K562 (cell line): ENCODE measurements around the gene SLC15A3. TPM values are rescaled to one million over a fixed set of nuclear protein-coding genes. Genes with fewer than 3 reads are reported as not detected.

ENCODE experiments used
- ATAC-seq: fragments of 200-7000 bp; cut with Tn5 transposase; 3 replicates; pipeline ENCODE4 v1.9.1; 2020; ENCODE audit warnings: moderate library complexity
- BruUV-seq: library from RNA; stranded (reverse); fragments of 400-500 nt; replicated peaks from 2 replicates; lab custom pipeline; 2021; lab: Mats Ljungman, UMichigan
- CTCF ChIA-PET: fragments of 300-600 bp; formaldehyde crosslinking; extraction: SDS; loops from one replicate; lab custom pipeline; 2021; ENCODE audit warnings: low intra/inter-chr PET ratio; lab: Yijun Ruan, JAX
- POLR2A ChIA-PET: fragments of 300-600, 350-650 bp; sonication (Branson Sonifier 250); formaldehyde crosslinking; extraction: SDS; loops from one replicate; lab custom pipeline; 2021; ENCODE audit warnings: antibody characterized with exemption, inconsistent platforms; lab: Yijun Ruan, JAX
- DNase-seq, 4 experiments: peaks; one replicate each; pipeline versions ENCODE4 v3.0.0 to v3.0.0-alpha.2; 2011 to 2018; ENCODE audit warnings: low spot score in 3 of 4, mixed read lengths in 3 of 4; ENCODE audit errors: extremely low read depth in 1 of 4
- FAIRE-seq: peaks from 2 replicates; lab custom pipeline; 2011; peaks lifted over from hg19 to GRCh38; lab: Jason Lieb, UNC
- H2AFZ ChIP-seq: 2 replicates; pipeline ENCODE4 v1.6.0; 2011; ENCODE audit warnings: low read depth, low read length, control low read depth, inconsistent platforms
- H3K27ac ChIP-seq: fragments of 200-600 bp; 3 replicates; pipeline ENCODE4 v1.8.0; 2011; ENCODE audit warnings: low read depth, mild to moderate bottlenecking, control low read depth, inconsistent platforms, low read length, moderate library complexity, mixed read lengths; ENCODE audit errors: extremely low read depth
- H3K27me3 ChIP-seq, 2 experiments: fragments of 300-600 bp in 1 of 2; 2 replicates in 1 of 2; 3 replicates in 1 of 2; pipeline versions ENCODE4 v1.6.0 to v1.8.0; 2011; ENCODE audit warnings: inconsistent platforms in 2 of 2, low read length in 2 of 2, mild to moderate bottlenecking in 1 of 2, mixed read lengths in 1 of 2, moderate library complexity in 1 of 2; ENCODE audit not compliant: control insufficient read depth in 2 of 2, insufficient read depth in 2 of 2
- H3K36me3 ChIP-seq: fragments of 300-600 bp; 3 replicates; pipeline ENCODE4 v1.8.0; 2011; ENCODE audit warnings: mild to moderate bottlenecking, low read length, inconsistent platforms; ENCODE audit not compliant: control insufficient read depth, insufficient read depth
- H3K4me1 ChIP-seq, 2 experiments: fragments of 200-600 bp in 1 of 2; replicated peaks in 1 of 2; 2 replicates in 1 of 2; 3 replicates in 1 of 2; pipeline versions ENCODE4 v1.5.1 to v1.8.0; 2011; ENCODE audit warnings: inconsistent platforms in 2 of 2, low read length in 2 of 2, mild to moderate bottlenecking in 1 of 2, mixed read lengths in 1 of 2, moderate library complexity in 1 of 2; ENCODE audit not compliant: control insufficient read depth in 2 of 2, insufficient read depth in 2 of 2
- H3K4me2 ChIP-seq: 2 replicates; pipeline ENCODE4 v1.6.1; 2011; ENCODE audit warnings: low read length, control low read depth, inconsistent platforms, mixed read lengths; ENCODE audit not compliant: insufficient read depth
- H3K4me3 ChIP-seq: fragments of 200-600 bp; sonication (generic), shearing (Covaris generic); 2 replicates; pipeline ENCODE4 v1.5.1; 2016; ENCODE audit warnings: control low read depth, inconsistent platforms
- H3K79me2 ChIP-seq: fragments of 200-600 bp; 3 replicates; pipeline ENCODE4 v1.8.0; 2011; ENCODE audit warnings: low read length, inconsistent platforms; ENCODE audit not compliant: control insufficient read depth, insufficient read depth
- H3K9ac ChIP-seq, 2 experiments: 2 replicates each; pipeline versions ENCODE4 v1.6.0 to v1.6.1; 2011; ENCODE audit warnings: low read depth in 2 of 2, low read length in 2 of 2, control low read depth in 1 of 2, inconsistent platforms in 1 of 2, mild to moderate bottlenecking in 1 of 2, mixed read lengths in 1 of 2; ENCODE audit not compliant: insufficient read depth in 1 of 2
- H3K9me1 ChIP-seq: one replicate; pipeline ENCODE4 v1.6.0; 2011; ENCODE audit warnings: inconsistent platforms, mild to moderate bottlenecking, low read length, moderate library complexity; ENCODE audit not compliant: control insufficient read depth, insufficient read depth
- H3K9me3 ChIP-seq: replicated peaks from 2 replicates; pipeline ENCODE4 v1.5.1; 2011; ENCODE audit warnings: low read depth, low read length, inconsistent platforms; ENCODE audit not compliant: control insufficient read depth, insufficient read depth
- H4K20me1 ChIP-seq: replicated peaks from 2 replicates; pipeline ENCODE4 v1.6.1; 2011; ENCODE audit warnings: low read length, inconsistent platforms, mixed read lengths; ENCODE audit not compliant: control insufficient read depth, insufficient read depth
- FOXA1 ChIP-seq: fragments of 450-650 bp; IDR thresholded peaks from 2 replicates; pipeline ENCODE4 v1.6.1; 2016; ENCODE audit warnings: mild to moderate bottlenecking, borderline replicate concordance
- KLF1 ChIP-seq: fragments of 450-650 bp; IDR thresholded peaks from 2 replicates; pipeline ENCODE4 v1.6.1; 2016; ENCODE audit warnings: missing genetic modification characterization, missing compliant biosample characterization
- NR4A1 ChIP-seq, 2 experiments: fragments of 250-450 bp in 1 of 2; fragments of 450-650 bp in 1 of 2; sonication (Bioruptor Pico) in 1 of 2; IDR thresholded peaks; 2 replicates each; pipeline versions ENCODE4 v1.4.0 to v1.6.1; 2016 to 2020; ENCODE audit warnings: mild to moderate bottlenecking in 2 of 2, missing compliant biosample characterization in 1 of 2, missing genetic modification characterization in 1 of 2, moderate library complexity in 1 of 2
- SRSF9 ChIP-seq: fragments of 200-400 bp; formaldehyde crosslinking; IDR thresholded peaks from 2 replicates; pipeline ENCODE4 v1.6.1; 2017; ENCODE audit warnings: low read depth, low read length, borderline replicate concordance
- ZNF644 ChIP-seq: fragments of 200-800 bp; sonication (Bioruptor generic); IDR thresholded peaks from 2 replicates; pipeline ENCODE4 v1.6.1; 2016; ENCODE audit warnings: low read depth, missing genetic modification characterization, missing compliant biosample characterization
- ZNF778 ChIP-seq: fragments of 450-650 bp; formaldehyde crosslinking; IDR thresholded peaks from 2 replicates; pipeline ENCODE4 v1.4.0; 2020; ENCODE audit warnings: mild to moderate bottlenecking, moderate library complexity
- ZSCAN29 ChIP-seq: fragments of 450-650 bp; IDR thresholded peaks from 2 replicates; pipeline ENCODE4 v1.6.1; 2017
- WGBS: fragments of 100-300 bp; shearing (Covaris generic); methylation state at CpG from one replicate; pipeline ENCODE4 v1.1.6; 2016; ENCODE audit warnings: low coverage, mixed read lengths; ENCODE audit not compliant: insufficient coverage; ENCODE audit errors: missing lambda C conversion rate; 5-methylcytosine and 5-hydroxymethylcytosine counted together
- in situ Hi-C: fragments of 300-500 bp; cut with MboI; formaldehyde crosslinking; loops from 4 replicates; pipeline ENCODE4 v1.15.0; 2018; ENCODE audit warnings: inconsistent platforms, mixed read lengths
- intact Hi-C: fragments of 100-400 bp; cut with micrococcal nuclease; formaldehyde crosslinking; loops from 2 replicates; pipeline ENCODE4 v1.14.2; 2022
- polyA plus RNA-seq, 8 experiments: library from polyadenylated mRNA; depleted of rRNA in 4 of 8; stranded (reverse) in 5 of 8; unstranded in 3 of 8; fragments of >200 nt; fragmentation: Nextera tagmentation in 2 of 8; fragmentation: Illumina TruSeq in 1 of 8; extraction: Ambion mirVana in 2 of 8; extraction: Trizol in 1 of 8; gene quantifications; 2 replicates each; pipeline versions ENCODE4 v1.2.1 to v1.2.3, GENCODE V29; 2011 to 2014; ENCODE audit warnings: inconsistent platforms in 1 of 8, missing spikeins in 1 of 8
- total RNA-seq, 7 experiments: library from RNA; depleted of rRNA in 6 of 7; stranded (reverse); fragments of >200 nt in 6 of 7; fragmentation: Illumina TruSeq in 2 of 7; extraction: Trizol in 2 of 7; gene quantifications; 2 replicates each; pipeline versions ENCODE4 v1.2.1 to v1.2.3, GENCODE V29; 2011 to 2021; ENCODE audit warnings: low replicate concordance in 1 of 7
- TF ChIP-seq, protein P1 (sequence below), 2 experiments: fragments of 200-800 bp in 1 of 2; sonication (Bioruptor generic) in 1 of 2; sonication (generic) in 1 of 2; formaldehyde crosslinking in 1 of 2; IDR thresholded peaks in 1 of 2; conservative IDR thresholded peaks in 1 of 2; 2 replicates each; pipeline versions ENCODE4 v1.5.0 to v1.6.1; 2016 to 2020; ENCODE audit warnings: missing compliant biosample characterization in 1 of 2, missing genetic modification characterization in 1 of 2, missing genetic modification reagents in 1 of 2
- TF ChIP-seq, protein P2 (sequence below): fragments of 450-650 bp; IDR thresholded peaks from 2 replicates; pipeline ENCODE4 v1.6.1; 2017; ENCODE audit warnings: mild to moderate bottlenecking, moderate library complexity
- TF ChIP-seq, protein P3 (sequence below), 2 experiments: fragments of 250-450 bp in 1 of 2; fragments of 450-650 bp in 1 of 2; sonication (Bioruptor Pico) in 1 of 2; IDR thresholded peaks; 2 replicates each; pipeline versions ENCODE4 v1.6.1 to v1.8.0; 2016 to 2021; ENCODE audit warnings: mild to moderate bottlenecking in 2 of 2, moderate library complexity in 2 of 2, missing compliant biosample characterization in 1 of 2, missing genetic modification characterization in 1 of 2
- TF ChIP-seq, protein P4 (sequence below): sonication (generic); formaldehyde crosslinking; IDR thresholded peaks from 2 replicates; pipeline ENCODE4 v1.8.0; 2022; ENCODE audit warnings: mild to moderate bottlenecking, missing genetic modification reagents, borderline replicate concordance
- TF ChIP-seq, protein P5 (sequence below), 2 experiments: fragments of 450-650 bp; IDR thresholded peaks; 2 replicates each; pipeline ENCODE4 v1.6.1; 2016
- TF ChIP-seq, protein P6 (sequence below): fragments of 250-450 bp; sonication (Bioruptor Pico); IDR thresholded peaks from 2 replicates; pipeline ENCODE4 v1.9.0; 2021; ENCODE audit warnings: mild to moderate bottlenecking

SLC15A3 gene
- total and polyA plus RNA-seq, 9 of the 15 experiments (the other 6 are each of a cell fraction or from before 2014, with no cell fraction given) = 0.07 to 0.27 TPM; not detected in 7

DNA sequence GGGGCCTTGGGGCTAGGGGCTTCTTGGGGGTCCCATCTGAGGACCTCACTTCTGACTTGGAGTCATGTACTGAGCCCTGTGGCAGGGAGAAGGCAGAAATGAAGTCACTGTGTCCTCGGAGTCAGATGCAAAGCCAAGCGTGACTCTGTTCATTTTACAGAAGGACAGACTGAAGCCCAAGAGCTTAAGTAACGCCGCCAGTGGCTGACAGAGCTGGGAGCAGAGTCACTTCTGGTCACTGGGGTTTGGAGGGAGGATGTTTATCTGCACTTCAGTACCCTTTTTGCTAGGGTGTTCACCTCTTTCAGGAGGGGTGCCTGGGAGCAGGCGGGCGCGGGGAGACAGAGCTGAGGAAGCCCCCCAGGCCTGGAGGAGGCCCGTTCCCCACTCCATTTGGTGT, 30.2 kb upstream of the SLC15A3 start:
- H3K9ac ChIP-seq = no peak overlapping the region
- DNase-seq (no peak), FAIRE-seq (no peak), ATAC-seq (peak; percentile 63)
- ChIA-PET POLR2A (interaction anchor here (0.5 to 1.0 kb wide), 5 partner anchors 13 to 1072 kb away, joined by 3 to 7 read pairs (median 3); no protein-coding TSS in a partner anchor), CTCF (no interaction called here)
- no TSS peak for BruUV-seq
- H3K9me3 ChIP-seq = no peaks in the 10 kb centered on the region
- H3K4me1 ChIP-seq = no peaks in the 10 kb centered on the region
- no peak overlapping the region for H3K4me2 ChIP-seq
- H2AFZ ChIP-seq = no peak overlapping the region
- in situ Hi-C loops (no loop called here), intact Hi-C loops (no loop called here)
- no peak for TF ChIP-seq KLF1 (tag)
- no peak for TF ChIP-seq SRSF9
- TF ChIP-seq, protein P1, sequence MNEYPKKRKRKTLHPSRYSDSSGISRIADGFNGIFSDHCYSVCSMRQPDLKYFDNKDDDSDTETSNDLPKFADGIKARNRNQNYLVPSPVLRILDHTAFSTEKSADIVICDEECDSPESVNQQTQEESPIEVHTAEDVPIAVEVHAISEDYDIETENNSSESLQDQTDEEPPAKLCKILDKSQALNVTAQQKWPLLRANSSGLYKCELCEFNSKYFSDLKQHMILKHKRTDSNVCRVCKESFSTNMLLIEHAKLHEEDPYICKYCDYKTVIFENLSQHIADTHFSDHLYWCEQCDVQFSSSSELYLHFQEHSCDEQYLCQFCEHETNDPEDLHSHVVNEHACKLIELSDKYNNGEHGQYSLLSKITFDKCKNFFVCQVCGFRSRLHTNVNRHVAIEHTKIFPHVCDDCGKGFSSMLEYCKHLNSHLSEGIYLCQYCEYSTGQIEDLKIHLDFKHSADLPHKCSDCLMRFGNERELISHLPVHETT (CRISPR knock-in tag; conservative IDR thresholded peaks at IDR 0.05 in 1 of 2, IDR thresholded peaks at IDR 0.05 in 1 of 2) = no peak
- TF ChIP-seq NR4A1 (CRISPR knock-in tag; IDR thresholded peaks at IDR 0.05) = no peak
- no peak for TF ChIP-seq NR4A1 (tag; IDR thresholded peaks at IDR 0.05)
- TF ChIP-seq ZNF644 (tag) = no peak
- no peak for TF ChIP-seq FOXA1
- TF ChIP-seq, protein P2, sequence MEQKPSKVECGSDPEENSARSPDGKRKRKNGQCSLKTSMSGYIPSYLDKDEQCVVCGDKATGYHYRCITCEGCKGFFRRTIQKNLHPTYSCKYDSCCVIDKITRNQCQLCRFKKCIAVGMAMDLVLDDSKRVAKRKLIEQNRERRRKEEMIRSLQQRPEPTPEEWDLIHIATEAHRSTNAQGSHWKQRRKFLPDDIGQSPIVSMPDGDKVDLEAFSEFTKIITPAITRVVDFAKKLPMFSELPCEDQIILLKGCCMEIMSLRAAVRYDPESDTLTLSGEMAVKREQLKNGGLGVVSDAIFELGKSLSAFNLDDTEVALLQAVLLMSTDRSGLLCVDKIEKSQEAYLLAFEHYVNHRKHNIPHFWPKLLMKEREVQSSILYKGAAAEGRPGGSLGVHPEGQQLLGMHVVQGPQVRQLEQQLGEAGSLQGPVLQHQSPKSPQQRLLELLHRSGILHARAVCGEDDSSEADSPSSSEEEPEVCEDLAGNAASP = no peak
- TF ChIP-seq, protein P3, sequence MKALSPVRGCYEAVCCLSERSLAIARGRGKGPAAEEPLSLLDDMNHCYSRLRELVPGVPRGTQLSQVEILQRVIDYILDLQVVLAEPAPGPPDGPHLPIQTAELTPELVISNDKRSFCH (CRISPR knock-in tag; IDR thresholded peaks at IDR 0.05) = no peak
- TF ChIP-seq, protein P3 (tag; IDR thresholded peaks at IDR 0.05) = no peak
- TF ChIP-seq, protein P4, sequence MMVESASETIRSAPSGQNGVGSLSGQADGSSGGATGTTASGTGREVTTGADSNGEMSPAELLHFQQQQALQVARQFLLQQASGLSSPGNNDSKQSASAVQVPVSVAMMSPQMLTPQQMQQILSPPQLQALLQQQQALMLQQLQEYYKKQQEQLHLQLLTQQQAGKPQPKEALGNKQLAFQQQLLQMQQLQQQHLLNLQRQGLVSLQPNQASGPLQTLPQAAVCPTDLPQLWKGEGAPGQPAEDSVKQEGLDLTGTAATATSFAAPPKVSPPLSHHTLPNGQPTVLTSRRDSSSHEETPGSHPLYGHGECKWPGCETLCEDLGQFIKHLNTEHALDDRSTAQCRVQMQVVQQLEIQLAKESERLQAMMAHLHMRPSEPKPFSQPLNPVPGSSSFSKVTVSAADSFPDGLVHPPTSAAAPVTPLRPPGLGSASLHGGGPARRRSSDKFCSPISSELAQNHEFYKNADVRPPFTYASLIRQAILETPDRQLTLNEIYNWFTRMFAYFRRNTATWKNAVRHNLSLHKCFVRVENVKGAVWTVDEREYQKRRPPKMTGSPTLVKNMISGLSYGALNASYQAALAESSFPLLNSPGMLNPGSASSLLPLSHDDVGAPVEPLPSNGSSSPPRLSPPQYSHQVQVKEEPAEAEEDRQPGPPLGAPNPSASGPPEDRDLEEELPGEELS = no peak
- TF ChIP-seq, protein P5, sequence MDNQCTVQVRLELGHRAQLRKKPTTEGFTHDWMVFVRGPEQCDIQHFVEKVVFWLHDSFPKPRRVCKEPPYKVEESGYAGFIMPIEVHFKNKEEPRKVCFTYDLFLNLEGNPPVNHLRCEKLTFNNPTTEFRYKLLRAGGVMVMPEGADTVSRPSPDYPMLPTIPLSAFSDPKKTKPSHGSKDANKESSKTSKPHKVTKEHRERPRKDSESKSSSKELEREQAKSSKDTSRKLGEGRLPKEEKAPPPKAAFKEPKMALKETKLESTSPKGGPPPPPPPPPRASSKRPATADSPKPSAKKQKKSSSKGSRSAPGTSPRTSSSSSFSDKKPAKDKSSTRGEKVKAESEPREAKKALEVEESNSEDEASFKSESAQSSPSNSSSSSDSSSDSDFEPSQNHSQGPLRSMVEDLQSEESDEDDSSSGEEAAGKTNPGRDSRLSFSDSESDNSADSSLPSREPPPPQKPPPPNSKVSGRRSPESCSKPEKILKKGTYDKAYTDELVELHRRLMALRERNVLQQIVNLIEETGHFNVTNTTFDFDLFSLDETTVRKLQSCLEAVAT (IDR thresholded peaks at IDR 0.05) = no peak
- no peak for TF ChIP-seq ZNF778
- no peak for TF ChIP-seq ZSCAN29
- TF ChIP-seq, protein P6, sequence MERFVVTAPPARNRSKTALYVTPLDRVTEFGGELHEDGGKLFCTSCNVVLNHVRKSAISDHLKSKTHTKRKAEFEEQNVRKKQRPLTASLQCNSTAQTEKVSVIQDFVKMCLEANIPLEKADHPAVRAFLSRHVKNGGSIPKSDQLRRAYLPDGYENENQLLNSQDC (CRISPR knock-in tag) = no peak
- H3K9me1 ChIP-seq = no peaks in the 10 kb centered on the region
- peaks cover 44 to 72% of the 10 kb centered on the region in 2 experiments for H3K27me3 ChIP-seq
- H3K79me2 ChIP-seq = no peaks in the 10 kb centered on the region
- H3K36me3 ChIP-seq = no peaks in the 10 kb centered on the region
- 0 out of 2 replicates have a peak, but pooled peaks cover 6% of the 10 kb centered on the region for H4K20me1 ChIP-seq
- no peak overlapping the region for H3K4me3 ChIP-seq
- WGBS = 3% methylated on average over 7 of the region's 8 CpGs
- no peak overlapping the region for H3K27ac ChIP-seq
